RPMI8226 (cell line): ENCODE results near the gene ITGB3.
A peak's percentile ranks its signal among the peaks of the same experiment; 100 is the strongest.
"Not testable (repeated sequence)": the region's sequence is repeated elsewhere in the genome, so short reads cannot be mapped to it uniquely, and the experiment has no call there.

Experiments
- DNase-seq: peaks from one replicate; pipeline ENCODE4 v3.0.0-alpha.2; 2015

The ITGB3 gene

GRCh38 chr17:47250855-47251254, 2.8 kb upstream of the ITGB3 start:
- no peak for DNase-seq

- no peak for DNase-seq
These were observed 2.1 kb upstream of the ITGB3 start for GRCh38 chr17:47251421-47251940.

GRCh38 chr17:47252209-47252608, 1.4 kb upstream of the ITGB3 start:
- no peak for DNase-seq

GRCh38 chr17:47252766-47253512, 688 bp upstream of the ITGB3 start:
- DNase-seq = no peak

GRCh38 chr17:47254403-47254943, 846 bp downstream of the ITGB3 start:
- DNase-seq = no peak

- DNase-seq = no peak
These were observed 4.2 kb downstream of the ITGB3 start for GRCh38 chr17:47257651-47258339.

- DNase-seq = no peak
These were observed 9.0 kb downstream of the ITGB3 start for GRCh38 chr17:47262586-47262985.

GRCh38 chr17:47264166-47264565, 10.5 kb downstream of the ITGB3 start:
- no peak for DNase-seq

GRCh38 chr17:47265983-47266541, 12.4 kb downstream of the ITGB3 start:
- DNase-seq = no peak

- no peak for DNase-seq
These were observed 13.2 kb downstream of the ITGB3 start for GRCh38 chr17:47266782-47267181.

GRCh38 chr17:47267354-47267828, 13.8 kb downstream of the ITGB3 start:
- no peak for DNase-seq

- not testable (repeated sequence) for DNase-seq
These were observed 15.3 kb downstream of the ITGB3 start for GRCh38 chr17:47268964-47269363.

GRCh38 chr17:47269561-47270280, 16.1 kb downstream of the ITGB3 start:
- not testable (repeated sequence) for DNase-seq

- no peak for DNase-seq
These were observed 17.5 kb downstream of the ITGB3 start for GRCh38 chr17:47270946-47271705.

- no peak for DNase-seq
These were observed 18.9 kb downstream of the ITGB3 start for GRCh38 chr17:47272491-47272890.

GRCh38 chr17:47273245-47273644, 19.6 kb downstream of the ITGB3 start:
- DNase-seq = peak; percentile 31

- no peak for DNase-seq
These were observed 20.9 kb downstream of the ITGB3 start for GRCh38 chr17:47274319-47275069.

GRCh38 chr17:47275245-47275984, 21.8 kb downstream of the ITGB3 start:
- no peak for DNase-seq

GRCh38 chr17:47276444-47276843, 22.8 kb downstream of the ITGB3 start:
- DNase-seq = no peak

- no peak for DNase-seq
These were observed 23.2 kb downstream of the ITGB3 start for GRCh38 chr17:47276868-47277267.
